Measurements from ENCODE around the gene ASB15. TPM values are rescaled to one million over a fixed set of nuclear protein-coding genes. Genes with fewer than 3 reads are reported as not detected.
A peak's percentile ranks its signal among the peaks of the same experiment; 100 is the strongest.

ASB15 gene
- total RNA-seq, 6 experiments from 2014 or later: not detected

GRCh38 chr7:123607423-123607975, 5.9 kb downstream of the ASB15 start:
- Mint-ChIP-seq H3K4me3 (no peak overlapping the region), H3K4me1 (ENCODE audit: low read depth) (no peaks in the 10 kb centered on the region), H3K27me3 (ENCODE audit: insufficient read depth) (peaks cover 1% of the 10 kb centered on the region), H3K36me3 (ENCODE audit: low read depth) (no peaks in the 10 kb centered on the region), H3K9me3 (no peaks in the 10 kb centered on the region), H3K27ac (no peak overlapping the region)
- DNase-seq: no peak
- TF ChIP-seq CTCF (IDR thresholded peaks at IDR 0.05): no peak

- Mint-ChIP-seq H3K4me1 (ENCODE audit: low read depth) (no peaks in the 10 kb centered on the region), H3K9me3 (no peaks in the 10 kb centered on the region), H3K36me3 (ENCODE audit: low read depth) (no peaks in the 10 kb centered on the region), H3K27me3 (ENCODE audit: insufficient read depth) (peaks cover 7% of the 10 kb centered on the region), H3K27ac (no peak overlapping the region), H3K4me3 (no peak overlapping the region)
- DNase-seq: no peak
- TF ChIP-seq CTCF (IDR thresholded peaks at IDR 0.05): no peak
Observed at GRCh38 chr7:123608991-123609882, 7.6 kb downstream of the ASB15 start.

- Mint-ChIP-seq H3K4me3 (no peak overlapping the region), H3K4me1 (ENCODE audit: low read depth) (no peaks in the 10 kb centered on the region), H3K27me3 (ENCODE audit: insufficient read depth) (peaks cover 7% of the 10 kb centered on the region), H3K27ac (no peak overlapping the region), H3K9me3 (no peaks in the 10 kb centered on the region), H3K36me3 (ENCODE audit: low read depth) (no peaks in the 10 kb centered on the region)
- no peak for DNase-seq
- TF ChIP-seq CTCF (IDR thresholded peaks at IDR 0.05): no peak
Observed at GRCh38 chr7:123609883-123610239, 8.2 kb downstream of the ASB15 start.

GRCh38 chr7:123612024-123612423, 10.4 kb downstream of the ASB15 start:
- peaks cover 5% of the 10 kb centered on the region; the same call in 1 of the 2 replicates for H3K4me1 Mint-ChIP-seq (ENCODE audit: low read depth)
- H3K9me3 Mint-ChIP-seq: no peaks in the 10 kb centered on the region
- H3K4me3 Mint-ChIP-seq: no peak overlapping the region
- no peak for DNase-seq
- peaks cover 7% of the 10 kb centered on the region for H3K27me3 Mint-ChIP-seq (ENCODE audit: insufficient read depth)
- TF ChIP-seq CTCF (IDR thresholded peaks at IDR 0.05): no peak
- H3K36me3 Mint-ChIP-seq (ENCODE audit: low read depth): no peaks in the 10 kb centered on the region
- H3K27ac Mint-ChIP-seq: no peak overlapping the region

- H3K36me3 Mint-ChIP-seq (ENCODE audit: low read depth): no peaks in the 10 kb centered on the region
- DNase-seq: peak; percentile 20
- H3K27me3 Mint-ChIP-seq (ENCODE audit: insufficient read depth): peaks cover 12% of the 10 kb centered on the region
- no peak for TF ChIP-seq CTCF (IDR thresholded peaks at IDR 0.05)
- H3K4me3 Mint-ChIP-seq: no peak overlapping the region
- H3K9me3 Mint-ChIP-seq: no peaks in the 10 kb centered on the region
- H3K27ac Mint-ChIP-seq: no peak overlapping the region
- peaks cover 5% of the 10 kb centered on the region; the same call in 1 of the 2 replicates for H3K4me1 Mint-ChIP-seq (ENCODE audit: low read depth)
Observed at GRCh38 chr7:123615344-123615743, 13.7 kb downstream of the ASB15 start.

Measured in HFFc6 (cell line).